Raji (cell line): ENCODE results near the gene HIVEP3.

Experiments used
- POLR2A ChIP-seq: IDR thresholded peaks from 2 replicates; pipeline ENCODE4 v1.6.1; 2011; ENCODE audit warnings: low read depth, low read length, control low read depth; ENCODE audit not compliant: insufficient read depth

HIVEP3 gene

GRCh38 chr1:41805771-41806471, 112.8 kb downstream of the HIVEP3 start:
- TF ChIP-seq POLR2A = no peak

GRCh38 chr1:41804176-41804575, 114.5 kb downstream of the HIVEP3 start:
- TF ChIP-seq POLR2A = no peak

GRCh38 chr1:41803656-41804055, 115.1 kb downstream of the HIVEP3 start:
- TF ChIP-seq POLR2A = no peak

- peak; percentile 42; the same call in 1 of the 2 replicates for TF ChIP-seq POLR2A
These were observed 115.9 kb downstream of the HIVEP3 start for GRCh38 chr1:41802532-41803501.

GRCh38 chr1:41800311-41800829, 118.4 kb downstream of the HIVEP3 start:
- TF ChIP-seq POLR2A = no peak

GRCh38 chr1:41799723-41800122, 119.0 kb downstream of the HIVEP3 start:
- no peak for TF ChIP-seq POLR2A

- TF ChIP-seq POLR2A = no peak
These were observed 119.5 kb downstream of the HIVEP3 start for GRCh38 chr1:41799205-41799604.

- no peak for TF ChIP-seq POLR2A
These were observed 123.4 kb downstream of the HIVEP3 start for GRCh38 chr1:41795205-41795762.

GRCh38 chr1:41794031-41794430, 124.7 kb downstream of the HIVEP3 start:
- no peak for TF ChIP-seq POLR2A

GRCh38 chr1:41792485-41792770, 126.3 kb downstream of the HIVEP3 start:
- TF ChIP-seq POLR2A = no peak

GRCh38 chr1:41791667-41792484, 126.8 kb downstream of the HIVEP3 start:
- TF ChIP-seq POLR2A = no peak

GRCh38 chr1:41790351-41790750, 128.4 kb downstream of the HIVEP3 start:
- no peak for TF ChIP-seq POLR2A

GRCh38 chr1:41789661-41790330, 128.9 kb downstream of the HIVEP3 start:
- no peak for TF ChIP-seq POLR2A

- no peak for TF ChIP-seq POLR2A
These were observed 130.3 kb downstream of the HIVEP3 start for GRCh38 chr1:41788427-41788826.
